SK-N-SH (cell line): ENCODE data around the gene CRYBA2. TPM values are rescaled to one million over a fixed set of nuclear protein-coding genes. Genes with fewer than 3 reads are reported as not detected.

ENCODE experiments used
- CHD2 ChIP-seq: fragments of 150-350 bp; IDR thresholded peaks from 2 replicates; pipeline ENCODE4 v1.6.1; 2018; ENCODE audit warnings: low read length; ENCODE audit not compliant: partially characterized antibody
- ELF1 ChIP-seq: IDR thresholded peaks from 2 replicates; pipeline ENCODE4 v1.4.0; 2012
- EP300 ChIP-seq, 2 experiments: IDR thresholded peaks; 2 replicates each; pipeline versions ENCODE4 v1.4.0 to v1.6.1; 2012; ENCODE audit warnings: borderline replicate concordance in 1 of 2, low read depth in 1 of 2, low read length in 1 of 2
- FOSL2 ChIP-seq: IDR thresholded peaks from 2 replicates; pipeline ENCODE4 v1.4.0; 2012; ENCODE audit warnings: low read depth, mild to moderate bottlenecking, moderate library complexity, borderline replicate concordance
- FOXM1 ChIP-seq: IDR thresholded peaks from 2 replicates; pipeline ENCODE4 v1.4.0; 2012; ENCODE audit warnings: low read depth, mild to moderate bottlenecking
- GABPA ChIP-seq: IDR thresholded peaks from 2 replicates; pipeline ENCODE4 v1.4.0; 2012; ENCODE audit warnings: low read depth, mild to moderate bottlenecking
- GATA2 ChIP-seq: sonication (generic); formaldehyde crosslinking; IDR thresholded peaks from 2 replicates; pipeline ENCODE4 v1.5.0; 2020; ENCODE audit warnings: mild to moderate bottlenecking, missing genetic modification reagents
- MEF2A ChIP-seq: IDR thresholded peaks from 2 replicates; pipeline ENCODE4 v1.4.0; 2012; ENCODE audit warnings: low read depth, borderline replicate concordance
- MXI1 ChIP-seq: IDR thresholded peaks from 2 replicates; pipeline ENCODE4 v1.6.1; 2012; ENCODE audit warnings: mild to moderate bottlenecking, low read depth, low read length, improper control_type of control experiment
- NFIC ChIP-seq: IDR thresholded peaks from 2 replicates; pipeline ENCODE4 v1.4.0; 2012; ENCODE audit warnings: borderline replicate concordance
- NRF1 ChIP-seq: IDR thresholded peaks from 2 replicates; pipeline ENCODE4 v1.6.1; 2012; ENCODE audit warnings: low read depth, mild to moderate bottlenecking, low read length
- POLR2AphosphoS5 ChIP-seq: IDR thresholded peaks from 2 replicates; pipeline ENCODE4 v1.6.1; 2012; ENCODE audit warnings: low read depth, low read length
- RCOR1 ChIP-seq: fragments of 150-350 bp; IDR thresholded peaks from 2 replicates; pipeline ENCODE4 v1.6.1; 2017; ENCODE audit warnings: antibody characterized with exemption, low read length
- RFX5 ChIP-seq: IDR thresholded peaks from 2 replicates; pipeline ENCODE4 v1.6.1; 2012; ENCODE audit warnings: mild to moderate bottlenecking, improper control_type of control experiment, low read length
- RXRA ChIP-seq: IDR thresholded peaks from 2 replicates; pipeline ENCODE4 v1.4.0; 2012; ENCODE audit warnings: low read depth, mild to moderate bottlenecking, borderline replicate concordance
- SIN3A ChIP-seq: IDR thresholded peaks from 2 replicates; pipeline ENCODE4 v1.6.1; 2012; ENCODE audit warnings: low read depth, mild to moderate bottlenecking, low read length, moderate library complexity, borderline replicate concordance
- TAF1 ChIP-seq: IDR thresholded peaks from 2 replicates; pipeline ENCODE4 v1.6.1; 2012; ENCODE audit warnings: low read depth, mild to moderate bottlenecking, low read length, moderate library complexity, borderline replicate concordance
- TCF12 ChIP-seq: IDR thresholded peaks from 2 replicates; pipeline ENCODE4 v1.4.0; 2012
- YY1 ChIP-seq: IDR thresholded peaks from 2 replicates; pipeline ENCODE4 v1.4.0; 2012; ENCODE audit warnings: low read depth, mild to moderate bottlenecking
- polyA plus RNA-seq, 3 experiments: library from polyadenylated mRNA; depleted of rRNA; stranded (reverse); fragments of >200 nt; gene quantifications; 2 replicates each; pipeline ENCODE4 v1.2.3, GENCODE V29; 2012
- TF ChIP-seq, protein P1 (sequence below): IDR thresholded peaks from 2 replicates; pipeline ENCODE4 v1.4.0; 2012; ENCODE audit warnings: low read depth, borderline replicate concordance
- TF ChIP-seq, protein P2 (sequence below): IDR thresholded peaks from 2 replicates; pipeline ENCODE4 v1.4.0; 2012; ENCODE audit warnings: low read depth
- TF ChIP-seq, protein P3 (sequence below): fragments of 150-350 bp; IDR thresholded peaks from 2 replicates; pipeline ENCODE4 v1.6.1; 2016; ENCODE audit warnings: mild to moderate bottlenecking, low read depth, low read length
- TF ChIP-seq, protein P4 (sequence below): IDR thresholded peaks from 2 replicates; pipeline ENCODE4; 2012
- TF ChIP-seq, protein P5 (sequence below): IDR thresholded peaks from 2 replicates; pipeline ENCODE4 v1.4.0; 2012; ENCODE audit warnings: low read depth, borderline replicate concordance

Gene CRYBA2
- polyA plus RNA-seq, 1 of the 3 experiments (the other 2 are of a cell fraction) = not detected

DNA sequence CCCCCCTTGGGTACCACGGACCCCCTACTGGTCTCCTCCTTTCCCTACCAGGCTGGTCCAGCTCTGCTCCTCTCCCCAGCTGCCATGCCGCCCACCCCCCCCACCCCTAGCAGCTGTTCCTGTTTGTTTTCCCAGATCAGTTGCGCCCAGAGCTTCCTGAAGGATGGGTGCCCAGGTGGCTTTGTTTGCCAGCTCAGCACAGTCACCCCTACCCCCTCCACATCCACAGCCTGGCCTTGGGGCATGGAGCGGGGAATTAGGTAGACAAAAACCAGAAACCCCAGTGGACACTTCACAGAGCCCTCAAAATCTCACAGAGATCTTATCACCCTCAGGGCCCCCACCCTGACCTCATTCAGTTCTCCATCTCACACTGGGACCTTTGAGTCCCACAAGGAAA lies 3.7 kb upstream of the CRYBA2 start (continued):
- TF ChIP-seq CHD2 (peak; percentile 89), EP300 (IDR thresholded peaks at IDR 0.05; ENCODE audit: borderline replicate concordance in 1 of 2, low read depth in 1 of 2, low read length in 1 of 2) (peak in 1 of 2 experiments; percentile 96; a peak in 2 of 4 replicates), MEF2A (no peak), POLR2AphosphoS5 (no peak), FOSL2 (no peak), ELF1 (no peak), NFIC (no peak), TAF1 (no peak), FOXM1 (no peak), RXRA (no peak), NRF1 (no peak), TCF12 (peak; percentile 40; the same call in 1 of the 2 replicates), RCOR1 (peak; percentile 87), RFX5 (no peak), GATA2 (CRISPR knock-in tag) (peak; percentile 93), SIN3A (no peak), GABPA (no peak), MXI1 (no peak), YY1 (no peak)
- TF ChIP-seq, protein P1, sequence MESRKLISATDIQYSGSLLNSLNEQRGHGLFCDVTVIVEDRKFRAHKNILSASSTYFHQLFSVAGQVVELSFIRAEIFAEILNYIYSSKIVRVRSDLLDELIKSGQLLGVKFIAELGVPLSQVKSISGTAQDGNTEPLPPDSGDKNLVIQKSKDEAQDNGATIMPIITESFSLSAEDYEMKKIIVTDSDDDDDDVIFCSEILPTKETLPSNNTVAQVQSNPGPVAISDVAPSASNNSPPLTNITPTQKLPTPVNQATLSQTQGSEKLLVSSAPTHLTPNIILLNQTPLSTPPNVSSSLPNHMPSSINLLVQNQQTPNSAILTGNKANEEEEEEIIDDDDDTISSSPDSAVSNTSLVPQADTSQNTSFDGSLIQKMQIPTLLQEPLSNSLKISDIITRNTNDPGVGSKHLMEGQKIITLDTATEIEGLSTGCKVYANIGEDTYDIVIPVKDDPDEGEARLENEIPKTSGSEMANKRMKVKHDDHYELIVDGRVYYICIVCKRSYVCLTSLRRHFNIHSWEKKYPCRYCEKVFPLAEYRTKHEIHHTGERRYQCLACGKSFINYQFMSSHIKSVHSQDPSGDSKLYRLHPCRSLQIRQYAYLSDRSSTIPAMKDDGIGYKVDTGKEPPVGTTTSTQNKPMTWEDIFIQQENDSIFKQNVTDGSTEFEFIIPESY = no peak
- TF ChIP-seq, protein P2, sequence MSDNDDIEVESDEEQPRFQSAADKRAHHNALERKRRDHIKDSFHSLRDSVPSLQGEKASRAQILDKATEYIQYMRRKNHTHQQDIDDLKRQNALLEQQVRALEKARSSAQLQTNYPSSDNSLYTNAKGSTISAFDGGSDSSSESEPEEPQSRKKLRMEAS = no peak
- TF ChIP-seq, protein P3, sequence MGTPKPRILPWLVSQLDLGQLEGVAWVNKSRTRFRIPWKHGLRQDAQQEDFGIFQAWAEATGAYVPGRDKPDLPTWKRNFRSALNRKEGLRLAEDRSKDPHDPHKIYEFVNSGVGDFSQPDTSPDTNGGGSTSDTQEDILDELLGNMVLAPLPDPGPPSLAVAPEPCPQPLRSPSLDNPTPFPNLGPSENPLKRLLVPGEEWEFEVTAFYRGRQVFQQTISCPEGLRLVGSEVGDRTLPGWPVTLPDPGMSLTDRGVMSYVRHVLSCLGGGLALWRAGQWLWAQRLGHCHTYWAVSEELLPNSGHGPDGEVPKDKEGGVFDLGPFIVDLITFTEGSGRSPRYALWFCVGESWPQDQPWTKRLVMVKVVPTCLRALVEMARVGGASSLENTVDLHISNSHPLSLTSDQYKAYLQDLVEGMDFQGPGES = no peak
- TF ChIP-seq, protein P4, sequence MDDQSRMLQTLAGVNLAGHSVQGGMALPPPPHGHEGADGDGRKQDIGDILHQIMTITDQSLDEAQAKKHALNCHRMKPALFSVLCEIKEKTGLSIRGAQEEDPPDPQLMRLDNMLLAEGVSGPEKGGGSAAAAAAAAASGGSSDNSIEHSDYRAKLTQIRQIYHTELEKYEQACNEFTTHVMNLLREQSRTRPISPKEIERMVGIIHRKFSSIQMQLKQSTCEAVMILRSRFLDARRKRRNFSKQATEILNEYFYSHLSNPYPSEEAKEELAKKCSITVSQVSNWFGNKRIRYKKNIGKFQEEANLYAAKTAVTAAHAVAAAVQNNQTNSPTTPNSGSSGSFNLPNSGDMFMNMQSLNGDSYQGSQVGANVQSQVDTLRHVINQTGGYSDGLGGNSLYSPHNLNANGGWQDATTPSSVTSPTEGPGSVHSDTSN = no peak
- TF ChIP-seq, protein P5, sequence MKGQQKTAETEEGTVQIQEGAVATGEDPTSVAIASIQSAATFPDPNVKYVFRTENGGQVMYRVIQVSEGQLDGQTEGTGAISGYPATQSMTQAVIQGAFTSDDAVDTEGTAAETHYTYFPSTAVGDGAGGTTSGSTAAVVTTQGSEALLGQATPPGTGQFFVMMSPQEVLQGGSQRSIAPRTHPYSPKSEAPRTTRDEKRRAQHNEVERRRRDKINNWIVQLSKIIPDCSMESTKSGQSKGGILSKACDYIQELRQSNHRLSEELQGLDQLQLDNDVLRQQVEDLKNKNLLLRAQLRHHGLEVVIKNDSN = no peak
